Measurements from ENCODE around the gene TMEM127.

DNA sequence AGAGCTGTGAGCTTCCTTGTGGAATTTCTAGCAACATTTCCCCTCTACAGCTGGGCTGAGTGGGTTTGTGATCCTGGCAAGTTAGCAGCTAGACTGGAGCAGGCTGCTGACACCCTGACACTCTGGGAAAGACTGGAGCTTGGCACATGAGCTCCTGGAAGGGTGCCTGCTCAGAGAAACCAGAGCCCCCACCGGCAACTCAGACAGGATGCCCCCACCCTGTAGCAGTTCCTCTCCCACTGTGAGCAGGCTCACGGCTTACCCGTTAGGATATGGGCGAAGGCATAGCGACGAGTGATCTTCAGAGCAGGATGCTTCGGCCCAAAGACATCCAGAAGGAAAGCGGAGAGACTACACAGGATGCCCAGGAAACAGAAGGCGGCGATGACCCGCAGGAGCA, 11.2 kb downstream of the TMEM127 start:
- no peak for TF ChIP-seq POLR2A (IDR thresholded peaks at IDR 0.05)
- TF ChIP-seq, protein P1, sequence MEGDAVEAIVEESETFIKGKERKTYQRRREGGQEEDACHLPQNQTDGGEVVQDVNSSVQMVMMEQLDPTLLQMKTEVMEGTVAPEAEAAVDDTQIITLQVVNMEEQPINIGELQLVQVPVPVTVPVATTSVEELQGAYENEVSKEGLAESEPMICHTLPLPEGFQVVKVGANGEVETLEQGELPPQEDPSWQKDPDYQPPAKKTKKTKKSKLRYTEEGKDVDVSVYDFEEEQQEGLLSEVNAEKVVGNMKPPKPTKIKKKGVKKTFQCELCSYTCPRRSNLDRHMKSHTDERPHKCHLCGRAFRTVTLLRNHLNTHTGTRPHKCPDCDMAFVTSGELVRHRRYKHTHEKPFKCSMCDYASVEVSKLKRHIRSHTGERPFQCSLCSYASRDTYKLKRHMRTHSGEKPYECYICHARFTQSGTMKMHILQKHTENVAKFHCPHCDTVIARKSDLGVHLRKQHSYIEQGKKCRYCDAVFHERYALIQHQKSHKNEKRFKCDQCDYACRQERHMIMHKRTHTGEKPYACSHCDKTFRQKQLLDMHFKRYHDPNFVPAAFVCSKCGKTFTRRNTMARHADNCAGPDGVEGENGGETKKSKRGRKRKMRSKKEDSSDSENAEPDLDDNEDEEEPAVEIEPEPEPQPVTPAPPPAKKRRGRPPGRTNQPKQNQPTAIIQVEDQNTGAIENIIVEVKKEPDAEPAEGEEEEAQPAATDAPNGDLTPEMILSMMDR (IDR thresholded peaks at IDR 0.05) = no peak

Data from heart left ventricle (tissue), 13 donors.